Measurements from ENCODE around the gene UVRAG. TPM values are rescaled to one million over a fixed set of nuclear protein-coding genes. Genes with fewer than 3 reads are reported as not detected.
A peak's percentile ranks its signal among the peaks of the same experiment; 100 is the strongest.

The UVRAG gene
- total RNA-seq, 1 donor: 28.2 TPM

DNA sequence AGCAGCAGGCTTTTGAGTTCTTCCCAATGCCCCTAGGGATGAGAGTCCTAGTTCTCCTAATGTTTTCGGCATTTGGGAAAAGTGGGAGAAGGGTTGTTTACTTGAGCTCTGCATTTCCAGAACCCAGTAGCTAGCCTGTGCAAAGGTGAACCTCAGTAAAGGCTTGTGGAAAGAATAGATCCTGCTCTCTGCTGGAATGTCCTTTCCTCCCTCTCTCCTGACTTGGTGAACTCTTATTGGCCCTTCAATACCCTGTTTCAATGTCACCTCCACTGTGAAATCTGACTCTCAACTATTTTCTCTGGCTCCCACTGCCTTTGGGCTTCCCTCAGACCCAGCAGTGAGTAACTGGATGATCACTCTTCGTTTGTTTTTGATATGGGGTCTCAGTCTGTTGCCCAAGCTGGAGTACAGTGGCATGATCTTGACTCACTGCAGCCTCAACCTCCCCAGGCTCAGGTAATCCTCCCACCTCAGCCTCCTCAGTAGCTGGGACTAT is 2.4 kb upstream of the UVRAG start:
- DNase-seq (ENCODE audit: insufficient read length, low spot score, missing footprints): no peak
- Histone ChIP-seq H3K4me3 (ENCODE audit: insufficient read depth, low read length) (no peak overlapping the region), H2AFZ (ENCODE audit: low read length) (no peak overlapping the region), H3K9me3 (ENCODE audit: low read depth, low read length) (no peaks in the 10 kb centered on the region), H3K27ac (ENCODE audit: low read depth, low read length) (no peak overlapping the region), H3K79me2 (ENCODE audit: insufficient read depth, low read length) (peaks cover 23% of the 10 kb centered on the region), H4K20me1 (ENCODE audit: insufficient read depth, low read length) (peaks cover 15% of the 10 kb centered on the region), H3K4me1 (ENCODE audit: insufficient read depth, low read length) (peaks cover 25% of the 10 kb centered on the region), H3K4me2 (ENCODE audit: insufficient read depth, low read length) (no peak overlapping the region), H3K36me3 (ENCODE audit: insufficient read depth, low read length) (no peaks in the 10 kb centered on the region), H3K27me3 (ENCODE audit: insufficient read depth, low read length) (no peaks in the 10 kb centered on the region)
- TF ChIP-seq, protein P1, sequence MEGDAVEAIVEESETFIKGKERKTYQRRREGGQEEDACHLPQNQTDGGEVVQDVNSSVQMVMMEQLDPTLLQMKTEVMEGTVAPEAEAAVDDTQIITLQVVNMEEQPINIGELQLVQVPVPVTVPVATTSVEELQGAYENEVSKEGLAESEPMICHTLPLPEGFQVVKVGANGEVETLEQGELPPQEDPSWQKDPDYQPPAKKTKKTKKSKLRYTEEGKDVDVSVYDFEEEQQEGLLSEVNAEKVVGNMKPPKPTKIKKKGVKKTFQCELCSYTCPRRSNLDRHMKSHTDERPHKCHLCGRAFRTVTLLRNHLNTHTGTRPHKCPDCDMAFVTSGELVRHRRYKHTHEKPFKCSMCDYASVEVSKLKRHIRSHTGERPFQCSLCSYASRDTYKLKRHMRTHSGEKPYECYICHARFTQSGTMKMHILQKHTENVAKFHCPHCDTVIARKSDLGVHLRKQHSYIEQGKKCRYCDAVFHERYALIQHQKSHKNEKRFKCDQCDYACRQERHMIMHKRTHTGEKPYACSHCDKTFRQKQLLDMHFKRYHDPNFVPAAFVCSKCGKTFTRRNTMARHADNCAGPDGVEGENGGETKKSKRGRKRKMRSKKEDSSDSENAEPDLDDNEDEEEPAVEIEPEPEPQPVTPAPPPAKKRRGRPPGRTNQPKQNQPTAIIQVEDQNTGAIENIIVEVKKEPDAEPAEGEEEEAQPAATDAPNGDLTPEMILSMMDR (IDR thresholded peaks at IDR 0.05; ENCODE audit: extremely low read depth, low read depth, low read length): no peak

DNA sequence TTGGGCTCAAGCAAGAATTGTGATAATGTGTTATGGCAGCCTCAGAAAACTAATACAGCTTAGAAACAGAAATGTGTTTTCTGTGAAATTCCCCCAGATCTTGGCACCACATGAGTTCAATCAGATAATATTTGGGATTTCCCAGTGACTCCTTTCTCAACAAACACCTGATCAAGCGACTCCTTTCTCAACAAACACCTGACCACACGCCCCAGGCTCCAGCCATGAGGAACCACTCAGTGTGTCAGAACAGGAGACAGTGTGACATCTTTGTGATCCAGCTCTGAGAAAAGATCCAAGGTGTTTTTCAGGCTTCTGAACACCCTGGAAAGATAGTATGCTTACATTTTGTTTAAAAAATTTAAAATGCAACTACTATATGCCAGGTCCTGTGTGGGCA is 1.9 kb upstream of the UVRAG start:
- peaks cover 15% of the 10 kb centered on the region for H4K20me1 ChIP-seq (ENCODE audit: insufficient read depth, low read length)
- H3K4me2 ChIP-seq (ENCODE audit: insufficient read depth, low read length): no peak overlapping the region
- TF ChIP-seq, protein P1 (IDR thresholded peaks at IDR 0.05; ENCODE audit: extremely low read depth, low read depth, low read length): no peak
- H3K4me1 ChIP-seq (ENCODE audit: insufficient read depth, low read length): peaks cover 25% of the 10 kb centered on the region
- no peak overlapping the region for H3K27ac ChIP-seq (ENCODE audit: low read depth, low read length)
- no peak overlapping the region for H3K4me3 ChIP-seq (ENCODE audit: insufficient read depth, low read length)
- H3K79me2 ChIP-seq (ENCODE audit: insufficient read depth, low read length): peaks cover 28% of the 10 kb centered on the region
- DNase-seq (ENCODE audit: insufficient read length, low spot score, missing footprints): no peak
- H2AFZ ChIP-seq (ENCODE audit: low read length): no peak overlapping the region
- no peaks in the 10 kb centered on the region for H3K36me3 ChIP-seq (ENCODE audit: insufficient read depth, low read length)
- H3K9me3 ChIP-seq (ENCODE audit: low read depth, low read length): no peaks in the 10 kb centered on the region
- H3K27me3 ChIP-seq (ENCODE audit: insufficient read depth, low read length): no peaks in the 10 kb centered on the region

DNA sequence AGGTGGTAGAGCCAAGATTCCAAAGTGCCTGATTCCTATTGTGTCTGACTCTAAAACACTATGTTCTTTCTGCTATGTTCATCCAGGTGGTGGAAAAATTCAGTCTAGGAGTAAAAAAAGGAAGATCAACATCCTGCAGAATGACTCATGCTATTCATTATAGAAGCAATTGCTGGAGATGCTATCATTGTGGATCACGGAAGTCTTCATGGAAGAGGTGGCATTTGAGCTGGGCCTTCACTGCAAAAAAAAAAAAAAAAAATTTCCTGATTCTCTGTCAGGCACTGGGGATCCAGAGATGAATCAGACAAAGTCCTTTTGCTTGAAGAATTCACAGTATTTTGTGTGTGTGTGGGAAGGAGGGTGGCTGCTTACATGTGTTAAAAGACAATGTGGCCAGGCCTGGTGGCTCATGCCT is 1.4 kb upstream of the UVRAG start:
- no peaks in the 10 kb centered on the region for H3K27me3 ChIP-seq (ENCODE audit: insufficient read depth, low read length)
- peaks cover 31% of the 10 kb centered on the region for H3K79me2 ChIP-seq (ENCODE audit: insufficient read depth, low read length)
- peaks cover 15% of the 10 kb centered on the region for H4K20me1 ChIP-seq (ENCODE audit: insufficient read depth, low read length)
- H3K27ac ChIP-seq (ENCODE audit: low read depth, low read length): peak overlapping the region; percentile 81
- peak overlapping the region; percentile 92 for H3K4me2 ChIP-seq (ENCODE audit: insufficient read depth, low read length)
- H3K4me1 ChIP-seq (ENCODE audit: insufficient read depth, low read length): peaks cover 25% of the 10 kb centered on the region
- no peaks in the 10 kb centered on the region for H3K9me3 ChIP-seq (ENCODE audit: low read depth, low read length)
- no peaks in the 10 kb centered on the region for H3K36me3 ChIP-seq (ENCODE audit: insufficient read depth, low read length)
- no peak overlapping the region for H3K4me3 ChIP-seq (ENCODE audit: insufficient read depth, low read length)
- no peak overlapping the region for H2AFZ ChIP-seq (ENCODE audit: low read length)
- DNase-seq (ENCODE audit: insufficient read length, low spot score, missing footprints): no peak
- TF ChIP-seq, protein P1 (IDR thresholded peaks at IDR 0.05; ENCODE audit: extremely low read depth, low read depth, low read length): no peak

DNA sequence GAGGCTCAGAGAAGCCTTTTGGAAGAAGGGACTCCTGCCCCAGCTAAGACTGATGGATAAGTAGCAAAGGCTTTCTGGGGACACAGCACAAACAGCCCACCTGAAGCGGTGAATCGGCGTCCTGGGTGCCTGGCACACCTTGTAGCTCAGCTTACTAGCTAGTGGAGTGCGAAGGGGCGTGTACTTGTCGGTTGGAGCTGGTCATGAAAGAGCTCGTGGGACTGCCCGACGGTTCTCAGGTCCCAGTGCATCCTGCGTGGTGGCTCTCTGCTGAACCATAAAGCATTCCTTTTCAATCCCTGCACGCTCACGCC is 690 bp upstream of the UVRAG start:
- no peak for DNase-seq (ENCODE audit: insufficient read length, low spot score, missing footprints)
- Histone ChIP-seq H3K4me1 (ENCODE audit: insufficient read depth, low read length) (peaks cover 25% of the 10 kb centered on the region), H3K4me3 (ENCODE audit: insufficient read depth, low read length) (peak overlapping the region; percentile 92), H2AFZ (ENCODE audit: low read length) (peak overlapping the region; percentile 100), H4K20me1 (ENCODE audit: insufficient read depth, low read length) (peaks cover 15% of the 10 kb centered on the region), H3K79me2 (ENCODE audit: insufficient read depth, low read length) (peaks cover 38% of the 10 kb centered on the region), H3K4me2 (ENCODE audit: insufficient read depth, low read length) (peak overlapping the region; percentile 92), H3K27ac (ENCODE audit: low read depth, low read length) (peak overlapping the region; percentile 81), H3K36me3 (ENCODE audit: insufficient read depth, low read length) (no peaks in the 10 kb centered on the region), H3K27me3 (ENCODE audit: insufficient read depth, low read length) (no peaks in the 10 kb centered on the region), H3K9me3 (ENCODE audit: low read depth, low read length) (no peaks in the 10 kb centered on the region)
- TF ChIP-seq, protein P1 (IDR thresholded peaks at IDR 0.05; ENCODE audit: extremely low read depth, low read depth, low read length): no peak

All from osteoblast (primary cell).